Muscle layer of duodenum (tissue), 2 donors: Measurements from ENCODE around the gene RABGAP1L.
"Not testable (repeated sequence)": the region's sequence is repeated elsewhere in the genome, so short reads cannot be mapped to it uniquely, and the experiment has no call there.

Experiments
- H3K27ac ChIP-seq: one replicate; pipeline ENCODE4 v1.7.0; 2013; ENCODE audit warnings: mild to moderate bottlenecking, low read length
- H3K27me3 ChIP-seq: one replicate; pipeline ENCODE4 v1.7.0; 2013; ENCODE audit warnings: low read depth, mild to moderate bottlenecking, control low read depth, low read length
- H3K36me3 ChIP-seq, 2 donors: one replicate each; pipeline ENCODE4 v1.7.0; 2013; ENCODE audit warnings: low read length in 2 of 2, control low read depth in 1 of 2, mild to moderate bottlenecking in 1 of 2; ENCODE audit not compliant: insufficient read depth in 2 of 2, control insufficient read depth in 1 of 2
- H3K4me1 ChIP-seq, 2 donors: one replicate each; pipeline ENCODE4 v1.7.0; 2013; ENCODE audit warnings: low read length in 2 of 2, mild to moderate bottlenecking in 2 of 2, control low read depth in 1 of 2, moderate library complexity in 1 of 2; ENCODE audit not compliant: insufficient read depth in 2 of 2, control insufficient read depth in 1 of 2
- H3K4me3 ChIP-seq, 2 donors: one replicate each; pipeline ENCODE4 v1.7.0; 2013; ENCODE audit warnings: low read length in 2 of 2, low read depth in 1 of 2, mild to moderate bottlenecking in 1 of 2
- H3K9me3 ChIP-seq, 2 donors: one replicate each; pipeline ENCODE4 v1.7.0; 2013; ENCODE audit warnings: low read length in 2 of 2, control low read depth in 1 of 2, mild to moderate bottlenecking in 1 of 2; ENCODE audit not compliant: control insufficient read depth in 1 of 2
- donor health status: healthy.

RABGAP1L gene

DNA sequence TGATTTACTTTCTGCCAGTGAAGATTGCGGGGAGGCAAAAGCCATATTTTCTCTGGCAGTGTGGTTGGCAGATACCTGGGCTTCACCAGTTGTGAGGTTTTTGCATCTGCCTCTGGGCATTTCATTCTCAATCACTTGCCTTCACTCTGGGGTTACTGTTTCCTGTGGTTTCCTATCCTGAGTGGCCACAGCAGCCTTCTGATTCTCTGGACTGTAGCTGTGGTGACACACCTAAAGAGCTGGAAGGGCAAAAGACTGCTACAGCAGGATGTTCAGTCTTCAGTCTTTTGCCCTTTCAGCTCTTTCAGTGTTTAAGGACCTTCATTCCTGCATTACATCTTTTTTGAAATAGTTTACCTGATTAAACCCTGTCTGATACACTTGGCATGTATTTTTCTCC, 237.9 kb downstream of the RABGAP1L start:
- H3K4me1 ChIP-seq, result no peaks in the 10 kb centered on the region
- no peaks in the 10 kb centered on the region for H3K27me3 ChIP-seq
- peaks cover 0 to 5% of the 10 kb centered on the region in 2 donors for H3K9me3 ChIP-seq
- H3K27ac ChIP-seq, result no peak overlapping the region
- no peak overlapping the region for H3K4me3 ChIP-seq
- H3K36me3 ChIP-seq, result peaks cover 4 to 7% of the 10 kb centered on the region in 2 donors

DNA sequence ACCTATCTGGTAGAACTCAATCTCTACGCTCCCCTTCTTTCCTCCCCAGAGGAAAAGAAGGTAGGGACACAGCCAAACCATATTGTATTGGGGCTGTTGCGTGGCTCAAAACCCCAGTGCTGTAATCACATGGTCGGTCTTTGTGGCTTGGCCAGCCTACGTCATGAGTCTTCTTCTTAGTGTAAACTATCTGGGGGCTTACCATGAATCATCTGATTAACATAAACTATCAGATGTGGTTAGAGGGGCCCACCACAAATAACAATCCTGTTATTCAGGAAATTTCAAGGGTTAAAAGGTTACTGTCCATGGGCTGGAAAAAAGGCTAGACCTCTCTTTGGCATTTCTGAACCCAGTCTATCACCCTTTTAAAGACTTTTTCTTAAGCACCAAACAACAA, 238.9 kb downstream of the RABGAP1L start:
- H3K36me3 ChIP-seq, result peaks cover 4 to 7% of the 10 kb centered on the region in 2 donors
- peaks cover 0 to 5% of the 10 kb centered on the region in 2 donors for H3K9me3 ChIP-seq
- no peak overlapping the region for H3K4me3 ChIP-seq
- no peaks in the 10 kb centered on the region for H3K27me3 ChIP-seq
- H3K27ac ChIP-seq, result no peak overlapping the region
- H3K4me1 ChIP-seq, result no peaks in the 10 kb centered on the region

DNA sequence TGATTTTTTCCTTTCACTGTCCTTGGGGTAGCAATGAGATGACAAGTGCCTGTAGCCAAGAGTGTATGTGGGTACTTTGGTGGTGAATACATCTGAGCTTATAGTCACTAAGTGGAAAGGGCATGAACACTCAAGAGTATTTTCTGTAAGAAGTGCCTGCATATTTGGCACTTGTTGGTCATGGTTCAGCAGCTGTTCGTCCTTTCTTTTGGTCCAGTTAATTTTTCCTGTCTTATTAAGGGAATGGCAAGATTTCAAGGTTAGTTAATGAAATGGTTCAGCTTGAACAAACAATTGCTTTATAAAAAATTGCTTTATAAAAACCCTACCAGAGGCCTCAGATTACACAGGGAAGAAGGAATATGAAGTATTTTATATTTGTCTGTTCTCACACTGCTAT, 239.9 kb downstream of the RABGAP1L start:
- no peak overlapping the region for H3K4me3 ChIP-seq
- H3K27ac ChIP-seq, result no peak overlapping the region
- no peaks in the 10 kb centered on the region for H3K4me1 ChIP-seq
- no peaks in the 10 kb centered on the region for H3K27me3 ChIP-seq
- no peaks in the 10 kb centered on the region for H3K9me3 ChIP-seq
- H3K36me3 ChIP-seq, result peaks cover 0 to 4% of the 10 kb centered on the region in 2 donors

DNA sequence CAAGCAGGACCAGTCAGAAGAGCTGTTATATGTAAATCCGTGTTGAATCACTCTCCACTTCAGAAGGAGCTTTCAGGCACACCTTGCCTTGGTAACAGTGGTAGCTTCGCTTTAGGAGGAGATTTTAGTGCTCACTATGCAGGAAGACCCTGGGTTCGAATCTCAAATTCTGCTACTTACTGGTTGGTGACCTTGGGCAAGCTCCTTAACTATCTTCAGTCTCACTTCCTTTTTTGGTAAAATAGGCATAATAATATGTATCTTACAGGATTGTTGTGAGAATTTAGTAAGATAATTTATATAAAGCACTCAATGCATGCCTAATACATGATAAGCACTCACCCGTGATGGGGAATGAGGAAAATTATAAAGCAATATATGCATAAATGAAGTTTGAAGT, 241.8 kb downstream of the RABGAP1L start:
- H3K36me3 ChIP-seq, result peaks cover 0 to 4% of the 10 kb centered on the region in 2 donors
- no peak overlapping the region for H3K27ac ChIP-seq
- no peaks in the 10 kb centered on the region for H3K9me3 ChIP-seq
- H3K4me1 ChIP-seq, result no peaks in the 10 kb centered on the region
- no peaks in the 10 kb centered on the region for H3K27me3 ChIP-seq
- no peak overlapping the region for H3K4me3 ChIP-seq

DNA sequence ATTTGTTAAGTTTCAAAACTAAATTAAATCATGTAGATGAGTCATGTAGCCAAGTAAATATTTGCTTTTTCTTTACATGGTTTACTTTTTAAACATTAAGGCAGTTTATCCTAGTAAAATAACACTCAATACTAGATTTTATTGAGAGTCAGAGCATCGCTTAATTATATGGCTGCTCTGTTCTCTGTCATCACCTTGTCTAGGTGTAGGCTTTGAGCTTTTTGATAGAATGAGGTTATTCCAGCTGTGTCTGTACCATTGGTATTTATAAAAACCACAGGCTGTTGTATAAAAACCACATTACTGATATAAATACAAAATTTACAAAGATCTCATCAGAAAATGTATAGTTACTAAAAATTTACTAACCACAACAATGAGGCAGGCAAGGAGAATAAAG, 245.9 kb downstream of the RABGAP1L start:
- Histone ChIP-seq H3K4me1 (no peaks in the 10 kb centered on the region), H3K27me3 (no peaks in the 10 kb centered on the region), H3K36me3 (no peaks in the 10 kb centered on the region), H3K9me3 (no peaks in the 10 kb centered on the region), H3K27ac (no peak overlapping the region), H3K4me3 (no peak overlapping the region)

DNA sequence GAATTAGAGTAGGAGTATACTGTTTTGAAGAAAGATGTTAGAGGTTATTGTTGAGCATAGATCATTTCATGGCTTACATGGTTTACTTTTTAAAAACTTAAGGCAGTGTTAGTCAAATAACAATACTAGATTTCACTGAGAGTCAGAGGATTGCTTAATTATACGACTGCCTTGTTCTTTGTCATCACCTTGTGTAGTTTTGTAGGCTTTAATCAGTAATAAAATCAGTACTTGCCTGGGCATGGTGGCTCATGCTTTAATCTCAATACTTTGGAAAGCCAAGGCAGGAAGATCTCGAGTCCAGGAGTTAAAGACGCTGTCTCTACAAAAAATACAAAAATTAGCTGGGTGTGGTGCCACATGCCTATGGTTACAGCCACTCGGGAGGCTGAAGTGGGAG, 247.1 kb downstream of the RABGAP1L start:
- Histone ChIP-seq H3K36me3 (no peaks in the 10 kb centered on the region), H3K27me3 (no peaks in the 10 kb centered on the region), H3K27ac (no peak overlapping the region), H3K4me3 (no peak overlapping the region), H3K4me1 (no peaks in the 10 kb centered on the region), H3K9me3 (no peaks in the 10 kb centered on the region)

DNA sequence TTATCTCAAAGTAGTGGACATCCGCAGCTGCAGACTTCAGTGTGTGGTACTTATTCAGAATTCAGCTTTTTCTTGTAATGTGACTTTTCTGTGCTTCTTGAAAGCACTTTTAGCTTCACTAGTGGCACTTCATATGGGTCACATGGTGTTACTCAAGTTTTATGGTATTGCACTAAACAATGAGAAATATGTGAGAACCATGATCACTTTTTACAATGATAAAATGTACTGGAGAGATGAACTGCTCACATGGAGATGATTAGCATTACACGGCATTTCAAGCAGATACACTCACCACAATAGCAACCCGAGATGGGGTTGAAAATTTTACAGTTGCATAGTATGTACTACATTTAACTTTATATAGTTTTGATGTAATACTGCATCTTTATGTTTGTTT, 248.3 kb downstream of the RABGAP1L start:
- H3K4me1 ChIP-seq, result no peaks in the 10 kb centered on the region
- no peaks in the 10 kb centered on the region for H3K27me3 ChIP-seq

DNA sequence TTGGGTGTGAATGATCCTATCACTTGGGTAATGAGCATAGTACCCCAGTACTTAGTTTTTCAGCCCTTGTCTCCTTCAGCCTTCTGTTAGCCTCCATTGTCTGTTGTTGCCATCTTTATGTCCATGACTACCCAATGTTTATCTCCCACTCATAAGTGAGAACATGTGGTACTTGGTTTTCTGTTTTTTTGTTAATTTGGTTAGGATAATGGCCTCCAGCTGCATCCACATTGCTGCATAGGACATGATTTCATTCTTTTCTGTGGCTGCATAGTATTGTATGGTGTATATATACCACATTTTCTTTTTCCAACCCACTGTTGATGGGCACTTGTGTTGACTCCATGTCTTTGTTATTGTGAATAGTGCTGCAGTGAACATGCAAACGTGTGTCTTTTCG, 248.8 kb downstream of the RABGAP1L start:
- no peaks in the 10 kb centered on the region for H3K4me1 ChIP-seq
- H3K9me3 ChIP-seq, result no peaks in the 10 kb centered on the region
- H3K4me3 ChIP-seq, result no peak overlapping the region
- H3K27ac ChIP-seq, result no peak overlapping the region
- no peaks in the 10 kb centered on the region for H3K36me3 ChIP-seq
- no peaks in the 10 kb centered on the region for H3K27me3 ChIP-seq

More for the DNA sequence above, 248.3 kb downstream of the RABGAP1L start:
- no peaks in the 10 kb centered on the region for H3K36me3 ChIP-seq
- no peaks in the 10 kb centered on the region for H3K9me3 ChIP-seq
- no peak overlapping the region for H3K27ac ChIP-seq
- H3K4me3 ChIP-seq, result no peak overlapping the region

DNA sequence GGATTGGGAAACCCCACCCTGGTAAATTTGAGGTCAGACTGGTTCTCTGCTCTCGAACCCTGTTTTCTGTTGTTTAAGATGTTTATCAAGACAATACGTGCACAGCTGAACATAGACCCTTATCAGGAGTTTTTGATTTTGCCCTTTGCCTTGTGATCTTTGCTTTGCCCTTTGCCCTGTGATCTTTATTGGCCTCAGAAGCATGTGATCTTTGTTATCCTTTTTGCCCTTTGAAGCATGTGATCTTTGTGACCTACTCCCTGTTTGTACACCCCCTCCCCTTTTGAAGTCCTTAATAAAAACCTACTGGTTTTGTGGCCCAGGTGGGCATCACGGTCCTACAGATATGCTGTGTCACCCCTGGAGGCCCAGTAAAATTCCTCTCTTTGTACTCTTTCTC, 250.5 kb downstream of the RABGAP1L start:
- not testable (repeated sequence) for H3K9me3 ChIP-seq, H3K4me1 ChIP-seq, H3K27ac ChIP-seq, H3K36me3 ChIP-seq, H3K4me3 ChIP-seq, H3K27me3 ChIP-seq

DNA sequence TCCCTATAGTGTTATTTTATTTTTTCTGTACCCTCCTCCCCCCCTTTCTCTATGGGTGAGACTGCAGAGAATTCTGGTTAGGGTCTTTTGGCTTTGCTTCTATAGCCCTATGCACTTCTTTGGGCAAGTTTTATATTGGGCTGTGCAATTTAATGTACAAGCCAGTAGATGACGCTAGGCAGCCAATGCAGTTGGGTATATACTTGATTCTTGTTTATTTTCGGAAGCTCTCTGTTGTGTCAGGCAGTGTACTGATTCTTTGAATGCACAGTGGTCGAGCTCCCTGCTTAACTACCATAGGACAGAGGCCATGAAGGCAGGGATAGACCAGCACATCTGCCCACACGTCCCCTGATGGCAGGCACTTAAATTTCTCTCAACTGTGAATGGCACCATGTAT, 254.3 kb downstream of the RABGAP1L start:
- no peaks in the 10 kb centered on the region for H3K36me3 ChIP-seq
- H3K4me3 ChIP-seq, result no peak overlapping the region
- no peaks in the 10 kb centered on the region for H3K9me3 ChIP-seq
- H3K27ac ChIP-seq, result no peak overlapping the region
- no peaks in the 10 kb centered on the region for H3K27me3 ChIP-seq
- H3K4me1 ChIP-seq, result no peaks in the 10 kb centered on the region

DNA sequence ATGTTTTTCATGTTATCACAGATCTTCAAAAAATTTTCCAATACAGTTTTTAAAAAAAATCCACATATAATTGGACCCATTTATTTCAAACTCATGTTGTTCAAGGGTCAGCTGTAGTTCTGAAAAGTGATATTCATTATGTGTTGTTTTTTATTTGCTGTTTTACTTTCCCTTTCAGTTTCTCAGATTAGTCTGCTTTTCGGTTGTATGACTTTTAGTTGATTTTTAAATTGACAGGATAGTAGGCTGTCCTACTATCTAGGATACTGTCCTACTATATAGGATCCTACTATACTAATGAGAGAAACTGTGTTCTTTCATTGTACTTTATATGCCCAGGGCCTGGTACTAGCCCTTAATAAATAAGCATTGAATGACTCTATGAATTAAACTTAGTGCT, 254.9 kb downstream of the RABGAP1L start:
- Histone ChIP-seq H3K4me3 (peak overlapping the region in 1 of 2 donors; percentile 28), H3K27me3 (no peaks in the 10 kb centered on the region), H3K36me3 (no peaks in the 10 kb centered on the region)

DNA sequence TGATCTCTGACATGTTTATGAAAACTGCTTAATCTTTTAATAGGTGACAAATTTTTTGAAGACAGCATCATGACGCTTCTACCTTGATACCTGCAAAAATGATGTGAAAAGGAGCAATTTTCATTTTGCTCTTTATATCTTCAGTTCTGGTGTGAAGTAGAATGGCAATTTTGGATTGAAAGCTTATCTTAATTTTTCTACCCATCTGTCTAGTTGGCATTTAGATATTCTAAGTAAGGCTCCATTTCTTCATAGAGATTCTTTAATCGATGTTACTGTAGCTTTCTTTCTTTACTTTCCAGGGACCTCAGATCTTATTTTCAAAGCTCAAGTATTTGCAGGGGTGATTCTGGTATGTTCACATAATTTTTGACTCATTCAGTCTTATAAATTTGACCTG, 256.2 kb downstream of the RABGAP1L start:
- Histone ChIP-seq H3K9me3 (no peaks in the 10 kb centered on the region), H3K27ac (no peak overlapping the region), H3K27me3 (no peaks in the 10 kb centered on the region), H3K4me1 (no peaks in the 10 kb centered on the region), H3K4me3 (no peak overlapping the region), H3K36me3 (no peaks in the 10 kb centered on the region)

More for the DNA sequence above, 254.9 kb downstream of the RABGAP1L start:
- H3K4me1 ChIP-seq, result no peaks in the 10 kb centered on the region
- H3K27ac ChIP-seq, result no peak overlapping the region
- no peaks in the 10 kb centered on the region for H3K9me3 ChIP-seq
